Mesendoderm (in vitro differentiated cells): Measurements from ENCODE around the gene ANXA11.
A peak's percentile ranks its signal among the peaks of the same experiment; 100 is the strongest.

Source experiments
- DNase-seq: peaks from one replicate; pipeline ENCODE4 v3.0.0; 2013
- H2AK5ac ChIP-seq: 2 replicates; pipeline ENCODE4 v1.6.1; 2013; ENCODE audit warnings: low read length, inconsistent platforms
- H2BK120ac ChIP-seq: 2 replicates; pipeline ENCODE4 v1.6.1; 2013; ENCODE audit warnings: low read depth, mild to moderate bottlenecking, low read length, moderate library complexity, mixed read lengths
- H2BK15ac ChIP-seq: replicated peaks from 2 replicates; pipeline ENCODE4 v1.6.1; 2013; ENCODE audit warnings: low read depth, mild to moderate bottlenecking, moderate library complexity
- H2BK5ac ChIP-seq: 2 replicates; pipeline ENCODE4 v1.6.1; 2013; ENCODE audit warnings: low read length, inconsistent platforms
- H3K18ac ChIP-seq: 2 replicates; pipeline ENCODE4 v1.6.1; 2013; ENCODE audit warnings: mild to moderate bottlenecking, low read length, mixed read lengths
- H3K23ac ChIP-seq: one replicate; pipeline ENCODE4 v1.6.1; 2013; ENCODE audit warnings: low read length
- H3K27ac ChIP-seq: 2 replicates; pipeline ENCODE4 v1.5.1; 2013; ENCODE audit warnings: low read depth, mild to moderate bottlenecking, inconsistent platforms, low read length, moderate library complexity
- H3K27me3 ChIP-seq: 2 replicates; pipeline ENCODE4 v1.6.1; 2013; ENCODE audit warnings: low read length, control low read depth, mild to moderate bottlenecking, inconsistent platforms; ENCODE audit not compliant: insufficient read depth, poor library complexity
- H3K36me3 ChIP-seq: 2 replicates; pipeline ENCODE4 v1.6.1; 2013; ENCODE audit warnings: low read length, inconsistent platforms; ENCODE audit not compliant: control insufficient read depth, insufficient read depth
- H3K4ac ChIP-seq: one replicate; pipeline ENCODE4 v1.6.1; 2013; ENCODE audit warnings: low read depth, mild to moderate bottlenecking, low read length, moderate library complexity
- H3K4me1 ChIP-seq: 2 replicates; pipeline ENCODE4 v1.6.1; 2013; ENCODE audit warnings: low read depth, low read length, inconsistent platforms; ENCODE audit not compliant: control insufficient read depth
- H3K4me2 ChIP-seq: 2 replicates; pipeline ENCODE4 v1.6.1; 2013; ENCODE audit warnings: low read length
- H3K4me3 ChIP-seq: 2 replicates; pipeline ENCODE4 v1.5.1; 2013; ENCODE audit warnings: mild to moderate bottlenecking, low read length
- H3K56ac ChIP-seq: one replicate; pipeline ENCODE4 v1.6.1; 2013; ENCODE audit warnings: low read length
- H3K79me1 ChIP-seq: 2 replicates; pipeline ENCODE4 v1.6.1; 2013; ENCODE audit warnings: low read length, inconsistent platforms
- H3K79me2 ChIP-seq: 2 replicates; pipeline ENCODE4 v1.6.1; 2013; ENCODE audit warnings: mild to moderate bottlenecking, low read length; ENCODE audit not compliant: control insufficient read depth, insufficient read depth
- H3K9ac ChIP-seq: 2 replicates; pipeline ENCODE4 v1.6.1; 2013; ENCODE audit warnings: low read length, inconsistent platforms
- H4K5ac ChIP-seq: one replicate; pipeline ENCODE4 v1.6.1; 2013; ENCODE audit warnings: low read length
- H4K8ac ChIP-seq: one replicate; pipeline ENCODE4 v1.6.1; 2013; ENCODE audit warnings: low read depth, mild to moderate bottlenecking, control low read depth, low read length, moderate library complexity
- WGBS: extraction: QIAGEN DNeasy Blood & Tissue Kit; methylation state at CpG from one replicate; pipeline ENCODE4 v1.1.7; 2013; ENCODE audit warnings: low lambda C conversion rate, missing lambda C conversion rate; ENCODE audit not compliant: insufficient coverage; ENCODE audit errors: extremely low coverage; 5-methylcytosine and 5-hydroxymethylcytosine counted together

The ANXA11 gene

DNA sequence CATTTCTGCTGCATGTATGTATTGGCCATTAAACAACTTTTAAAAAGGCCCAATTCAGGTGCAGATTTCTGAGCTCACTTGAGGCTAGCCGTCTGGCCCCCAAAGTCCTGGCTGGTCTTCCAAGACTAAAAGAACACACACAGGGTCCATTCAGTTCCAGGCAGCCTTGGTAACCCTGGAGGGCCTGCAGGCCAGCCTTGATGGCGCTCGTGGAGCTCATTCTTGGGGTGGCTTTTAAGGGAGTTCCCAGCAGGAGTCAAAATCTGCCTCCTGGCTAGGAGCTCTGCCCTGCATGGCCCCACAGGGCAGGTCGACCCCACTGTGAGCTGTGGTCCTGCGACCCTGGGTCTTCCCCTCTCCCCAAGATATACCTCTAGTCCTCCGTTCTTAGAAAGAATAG is 28.8 kb downstream of the ANXA11 start:
- WGBS = no CpG with 5 or more reads among the region's 6 CpGs
- no peak overlapping the region for H2BK5ac ChIP-seq
- DNase-seq = no peak
- no peak overlapping the region for H3K9ac ChIP-seq
- H4K8ac ChIP-seq = no peak overlapping the region
- peaks cover 6% of the 10 kb centered on the region for H3K79me1 ChIP-seq
- no peak overlapping the region for H2BK15ac ChIP-seq
- H2BK120ac ChIP-seq = no peak overlapping the region
- H3K56ac ChIP-seq = no peak overlapping the region
- H3K18ac ChIP-seq = no peak overlapping the region
- H3K27me3 ChIP-seq = no peaks in the 10 kb centered on the region
- peaks cover 3% of the 10 kb centered on the region for H3K79me2 ChIP-seq
- H3K4me1 ChIP-seq = peaks cover under 1% of the 10 kb centered on the region
- no peak overlapping the region for H3K27ac ChIP-seq
- H4K5ac ChIP-seq = no peak overlapping the region
- H3K36me3 ChIP-seq = no peaks in the 10 kb centered on the region
- H2AK5ac ChIP-seq = no peak overlapping the region
- H3K23ac ChIP-seq = no peak overlapping the region
- H3K4me3 ChIP-seq = no peak overlapping the region
- no peak overlapping the region for H3K4ac ChIP-seq
- H3K4me2 ChIP-seq = no peak overlapping the region

DNA sequence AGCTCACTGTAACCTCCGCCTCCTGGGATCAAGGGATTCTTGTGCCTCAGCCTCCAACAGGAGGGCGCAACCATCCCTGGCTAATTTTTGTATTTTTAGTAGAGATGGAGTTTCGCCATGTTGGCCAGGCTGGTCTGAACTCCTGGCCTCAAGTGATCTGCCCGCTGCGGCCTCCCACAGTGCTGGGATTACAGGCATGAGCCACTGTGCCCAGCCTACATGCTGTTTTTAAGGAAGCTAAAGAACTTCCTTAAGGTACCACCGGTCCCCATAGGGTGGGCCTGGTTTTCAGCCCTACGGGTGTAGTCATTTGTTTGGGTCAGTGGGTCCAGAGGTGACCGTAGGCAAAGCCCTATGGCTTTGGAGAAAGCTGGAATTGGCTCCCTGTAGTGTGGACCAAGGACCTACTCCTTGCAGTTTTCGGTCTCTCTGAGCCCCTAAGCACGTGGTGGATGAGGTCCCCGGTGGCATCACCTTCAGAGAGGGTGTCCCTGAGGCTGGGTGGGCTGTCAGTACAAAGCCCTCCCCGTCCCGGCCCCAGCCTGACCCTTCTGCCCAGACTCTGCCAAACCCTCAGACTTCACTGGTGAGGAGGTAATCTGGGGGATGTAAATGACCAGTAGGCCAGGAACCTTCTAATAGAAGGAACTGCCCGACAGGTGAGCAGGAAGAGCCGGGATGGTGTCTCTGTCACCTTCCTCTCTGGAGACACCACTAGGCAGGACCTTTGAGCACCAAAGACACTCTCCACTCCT is 30.5 kb downstream of the ANXA11 start:
- no CpG with 5 or more reads among the region's 15 CpGs for WGBS

DNA sequence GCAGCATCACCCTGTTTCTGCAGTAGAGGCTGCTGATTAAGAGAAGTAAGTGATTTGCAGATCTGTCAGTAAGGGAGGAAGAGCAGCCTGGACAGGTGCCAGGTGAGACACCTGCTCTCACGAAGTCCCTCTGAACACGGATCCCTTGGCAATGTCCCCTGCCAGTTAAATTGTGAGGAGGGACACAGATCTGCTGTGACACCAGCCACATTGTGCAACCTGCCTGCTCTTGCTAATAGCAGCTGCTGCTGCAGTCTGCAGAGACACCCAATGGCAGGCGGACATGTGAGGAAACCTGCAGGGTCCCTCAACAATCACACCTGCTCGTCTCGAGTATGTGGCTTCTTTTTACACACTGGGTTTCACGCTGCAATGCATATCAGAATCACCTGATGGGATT is 31.9 kb downstream of the ANXA11 start:
- H3K79me1 ChIP-seq = peaks cover 3% of the 10 kb centered on the region
- H4K8ac ChIP-seq = no peak overlapping the region
- H4K5ac ChIP-seq = no peak overlapping the region
- peaks cover 2% of the 10 kb centered on the region for H3K79me2 ChIP-seq
- no peak overlapping the region for H3K27ac ChIP-seq
- no peak overlapping the region for H2AK5ac ChIP-seq
- H3K36me3 ChIP-seq = no peaks in the 10 kb centered on the region
- H2BK15ac ChIP-seq = no peak overlapping the region
- H3K18ac ChIP-seq = no peak overlapping the region
- H3K23ac ChIP-seq = no peak overlapping the region
- no peak overlapping the region for H3K4me3 ChIP-seq
- no peak overlapping the region for H3K56ac ChIP-seq
- no peaks in the 10 kb centered on the region for H3K27me3 ChIP-seq
- no peak overlapping the region for H2BK120ac ChIP-seq
- no peak overlapping the region for H3K9ac ChIP-seq
- peaks cover 5% of the 10 kb centered on the region for H3K4me1 ChIP-seq
- H3K4ac ChIP-seq = no peak overlapping the region
- no CpG with 5 or more reads among the region's 6 CpGs for WGBS
- no peak overlapping the region for H3K4me2 ChIP-seq
- no peak overlapping the region for H2BK5ac ChIP-seq
- no peak for DNase-seq

More for the DNA sequence above, 30.5 kb downstream of the ANXA11 start:
- Histone ChIP-seq H2BK5ac (no peak overlapping the region), H3K4me2 (no peak overlapping the region), H4K5ac (no peak overlapping the region), H3K18ac (no peak overlapping the region), H3K36me3 (no peaks in the 10 kb centered on the region), H4K8ac (no peak overlapping the region), H3K4ac (no peak overlapping the region), H3K4me3 (no peak overlapping the region), H2BK15ac (no peak overlapping the region), H2BK120ac (no peak overlapping the region), H3K79me2 (peaks cover 2% of the 10 kb centered on the region), H3K27ac (no peak overlapping the region), H3K9ac (no peak overlapping the region), H3K4me1 (peaks cover 5% of the 10 kb centered on the region), H3K56ac (no peak overlapping the region), H3K23ac (no peak overlapping the region), H2AK5ac (no peak overlapping the region), H3K79me1 (peaks cover 4% of the 10 kb centered on the region), H3K27me3 (no peaks in the 10 kb centered on the region)
- no peak for DNase-seq

DNA sequence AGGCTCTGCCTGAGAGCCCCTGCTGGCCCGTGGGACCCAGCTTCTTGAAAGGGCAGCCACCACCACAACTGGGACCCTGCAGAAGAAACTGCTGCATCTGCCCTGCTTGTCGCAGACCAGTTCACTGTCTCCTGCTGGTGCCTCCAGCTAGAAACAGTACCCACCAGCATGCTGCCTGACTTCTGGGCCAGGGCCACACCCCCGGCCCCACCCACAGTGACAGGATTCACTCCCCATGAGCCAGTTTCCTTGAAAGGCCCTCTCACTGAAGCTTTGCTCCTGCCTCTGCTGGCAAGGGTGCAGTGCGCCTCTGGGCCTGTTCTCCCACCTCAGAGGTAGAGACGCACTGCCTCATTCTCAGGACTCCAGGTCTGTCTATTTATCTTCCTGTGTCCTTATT is 32.4 kb downstream of the ANXA11 start:
- Histone ChIP-seq H2BK5ac (no peak overlapping the region), H3K36me3 (no peaks in the 10 kb centered on the region), H2BK15ac (no peak overlapping the region), H3K18ac (no peak overlapping the region), H3K27me3 (no peaks in the 10 kb centered on the region), H2AK5ac (no peak overlapping the region), H3K9ac (no peak overlapping the region), H4K5ac (no peak overlapping the region), H3K4me3 (no peak overlapping the region), H3K23ac (no peak overlapping the region), H4K8ac (no peak overlapping the region), H3K4ac (no peak overlapping the region), H3K56ac (no peak overlapping the region), H2BK120ac (no peak overlapping the region), H3K79me1 (peaks cover 3% of the 10 kb centered on the region), H3K4me1 (peaks cover 5% of the 10 kb centered on the region), H3K79me2 (peaks cover 2% of the 10 kb centered on the region), H3K4me2 (no peak overlapping the region), H3K27ac (no peak overlapping the region)
- WGBS = no CpG with 5 or more reads among the region's 5 CpGs
- no peak for DNase-seq

DNA sequence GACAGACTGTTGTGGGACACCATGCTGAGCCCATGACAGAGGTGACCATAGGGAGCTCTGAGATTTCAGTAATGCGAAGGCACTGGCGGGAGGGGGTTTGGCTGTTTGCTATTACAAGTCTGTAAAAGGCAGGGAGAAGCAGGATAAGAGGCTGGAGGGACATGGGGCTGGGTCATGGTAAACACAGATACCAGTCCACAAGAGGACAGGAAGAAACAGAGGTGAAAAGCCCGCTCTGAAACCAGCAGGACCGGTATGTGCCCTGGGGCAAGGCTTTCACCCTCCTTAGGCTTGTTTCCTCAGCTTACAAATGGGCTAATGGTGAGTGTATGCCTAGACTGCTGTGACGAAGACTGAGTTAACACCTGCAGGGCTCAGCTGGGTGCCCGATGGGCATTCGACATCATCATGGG is 34.1 kb downstream of the ANXA11 start:
- Histone ChIP-seq H3K27me3 (no peaks in the 10 kb centered on the region), H3K23ac (no peak overlapping the region), H3K36me3 (no peaks in the 10 kb centered on the region), H3K79me1 (peaks cover 3% of the 10 kb centered on the region), H2BK15ac (no peak overlapping the region), H3K9ac (no peak overlapping the region), H4K8ac (no peak overlapping the region), H3K27ac (no peak overlapping the region), H4K5ac (no peak overlapping the region), H3K4ac (no peak overlapping the region), H2BK5ac (no peak overlapping the region), H3K56ac (no peak overlapping the region), H2BK120ac (no peak overlapping the region), H3K4me3 (no peak overlapping the region), H2AK5ac (no peak overlapping the region), H3K79me2 (peaks cover 2% of the 10 kb centered on the region), H3K4me1 (peaks cover 5% of the 10 kb centered on the region), H3K4me2 (no peak overlapping the region), H3K18ac (no peak overlapping the region)
- whole genome bisulfite sequencing = no CpG with 5 or more reads among the region's 7 CpGs
- DNase-seq = peak; percentile 62

- no peak for DNase-seq
- H3K4me1 ChIP-seq = peaks cover 5% of the 10 kb centered on the region
- H2BK5ac ChIP-seq = no peak overlapping the region
- H3K9ac ChIP-seq = no peak overlapping the region
- H3K36me3 ChIP-seq = no peaks in the 10 kb centered on the region
- no peak overlapping the region for H3K27ac ChIP-seq
- no peak overlapping the region for H4K8ac ChIP-seq
- no peak overlapping the region for H3K4me3 ChIP-seq
- H3K79me1 ChIP-seq = peaks cover 3% of the 10 kb centered on the region
- no peak overlapping the region for H2BK120ac ChIP-seq
- H2BK15ac ChIP-seq = no peak overlapping the region
- no peak overlapping the region for H3K56ac ChIP-seq
- no peaks in the 10 kb centered on the region for H3K27me3 ChIP-seq
- no peak overlapping the region for H2AK5ac ChIP-seq
- no peak overlapping the region for H3K18ac ChIP-seq
- WGBS = no CpG with 5 or more reads among the region's 10 CpGs
- no peak overlapping the region for H3K4ac ChIP-seq
- no peaks in the 10 kb centered on the region for H3K79me2 ChIP-seq
- H3K4me2 ChIP-seq = no peak overlapping the region
- H4K5ac ChIP-seq = no peak overlapping the region
- H3K23ac ChIP-seq = no peak overlapping the region
These were observed 34.7 kb downstream of the ANXA11 start for GRCh38 chr10:80170641-80171040.
